Neural cell (in vitro differentiated cells): ENCODE results near the gene CYP46A1. TPM values are rescaled to one million over a fixed set of nuclear protein-coding genes. Genes with fewer than 3 reads are reported as not detected.

Experiments used
- H2AFZ ChIP-seq: fragments of 200-600, 300-800 bp; sonication (generic), shearing (Covaris generic); 2 replicates; pipeline ENCODE4 v1.6.0; 2014; ENCODE audit warnings: low read depth, mild to moderate bottlenecking, antibody characterized with exemption, low read length, moderate library complexity
- H3F3A ChIP-seq: fragments of 200-600 bp; shearing (Covaris generic); 2 replicates; pipeline ENCODE4 v1.6.1; 2016; ENCODE audit warnings: mild to moderate bottlenecking, moderate library complexity, mixed read lengths, antibody characterized with exemption, low read length; ENCODE audit not compliant: insufficient read depth, poor library complexity, severe bottlenecking
- H3K27ac ChIP-seq: fragments of 200-600, 300-800 bp; sonication (generic), shearing (Covaris generic); 2 replicates; pipeline ENCODE4 v1.5.1; 2014; ENCODE audit warnings: mild to moderate bottlenecking, low read length, moderate library complexity
- H3K27me3 ChIP-seq: fragments of 300-800, 200-600 bp; sonication (generic), shearing (Covaris generic); 2 replicates; pipeline ENCODE4 v1.6.0; 2014; ENCODE audit warnings: mild to moderate bottlenecking, low read depth, low read length, moderate library complexity; ENCODE audit not compliant: insufficient read depth
- H3K36me3 ChIP-seq: fragments of 300-800, 200-600 bp; sonication (generic), shearing (Covaris generic); 2 replicates; pipeline ENCODE4 v1.5.1; 2014; ENCODE audit warnings: mild to moderate bottlenecking, antibody characterized with exemption, low read length, moderate library complexity; ENCODE audit not compliant: insufficient read depth
- H3K4me2 ChIP-seq: fragments of 300-800, 200-600 bp; sonication (generic), shearing (Covaris generic); 2 replicates; pipeline ENCODE4 v1.6.0; 2014; ENCODE audit warnings: mild to moderate bottlenecking, low read length
- H3K4me3 ChIP-seq: fragments of 300-800, 200-600 bp; sonication (generic), shearing (Covaris generic); 2 replicates; pipeline ENCODE4 v1.5.1; 2014; ENCODE audit warnings: mild to moderate bottlenecking, low read length, moderate library complexity
- H3K79me2 ChIP-seq: fragments of 200-600 bp; shearing (Covaris generic); replicated peaks from 2 replicates; pipeline ENCODE4 v1.6.0; 2014; ENCODE audit warnings: mild to moderate bottlenecking, low read length, moderate library complexity; ENCODE audit not compliant: insufficient read depth
- H3K9ac ChIP-seq: fragments of 300-800, 200-600 bp; sonication (generic), shearing (Covaris generic); 2 replicates; pipeline ENCODE4 v1.6.1; 2016; ENCODE audit warnings: mild to moderate bottlenecking, low read length, mixed read lengths
- H3K9me2 ChIP-seq: fragments of 200-600 bp; shearing (Covaris generic); 2 replicates; pipeline ENCODE4 v1.6.1; 2016; ENCODE audit warnings: mild to moderate bottlenecking, low read length, mixed read lengths; ENCODE audit not compliant: insufficient read depth
- H3K9me3 ChIP-seq: fragments of 200-600, 300-800 bp; sonication (generic), shearing (Covaris generic); 2 replicates; pipeline ENCODE4 v1.6.1; 2016; ENCODE audit warnings: mild to moderate bottlenecking, mixed run types, low read length, moderate library complexity, mixed read lengths
- H4K20me1 ChIP-seq: fragments of 200-600 bp; shearing (Covaris generic); 2 replicates; pipeline ENCODE4 v1.6.1; 2016; ENCODE audit warnings: mild to moderate bottlenecking, mixed run types; ENCODE audit not compliant: insufficient read depth
- CTCF ChIP-seq: fragments of 450-650 bp; IDR thresholded peaks from 2 replicates; pipeline ENCODE4 v1.5.1; 2014; ENCODE audit warnings: antibody characterized with exemption, mild to moderate bottlenecking, moderate library complexity; ENCODE audit not compliant: poor library complexity, severe bottlenecking
- EP300 ChIP-seq: fragments of 450-650 bp; conservative IDR thresholded peaks from 2 replicates; pipeline ENCODE4 v1.6.1; 2014; ENCODE audit warnings: antibody characterized with exemption, mild to moderate bottlenecking, moderate library complexity; ENCODE audit not compliant: poor library complexity, severe bottlenecking
- EZH2 ChIP-seq: fragments of 200-600, 300-800 bp; shearing (Covaris generic), sonication (generic); IDR thresholded peaks from 2 replicates; pipeline ENCODE4 v1.6.1; 2014; ENCODE audit warnings: antibody characterized with exemption, low read length, borderline replicate concordance, mild to moderate bottlenecking; ENCODE audit not compliant: insufficient read depth, poor library complexity, severe bottlenecking
- MXI1 ChIP-seq: fragments of 450-650 bp; conservative IDR thresholded peaks from 2 replicates; pipeline ENCODE4 v1.6.1; 2014; ENCODE audit warnings: antibody characterized with exemption, mild to moderate bottlenecking; ENCODE audit not compliant: poor library complexity, severe bottlenecking
- POLR2AphosphoS5 ChIP-seq: IDR thresholded peaks from 2 replicates; pipeline ENCODE4 v1.6.1; 2012
- RAD21 ChIP-seq: fragments of 450-650 bp; conservative IDR thresholded peaks from 2 replicates; pipeline ENCODE4 v1.6.1; 2014; ENCODE audit warnings: antibody characterized with exemption, mild to moderate bottlenecking, moderate library complexity
- REST ChIP-seq: IDR thresholded peaks from 2 replicates; pipeline ENCODE4 v1.6.1; 2012; ENCODE audit warnings: borderline replicate concordance
- SMC3 ChIP-seq: fragments of 450-650 bp; conservative IDR thresholded peaks from 2 replicates; pipeline ENCODE4 v1.6.1; 2014; ENCODE audit warnings: antibody characterized with exemption, mild to moderate bottlenecking, moderate library complexity; ENCODE audit not compliant: poor library complexity
- TAF1 ChIP-seq: IDR thresholded peaks from 2 replicates; pipeline ENCODE4 v1.6.1; 2012; ENCODE audit warnings: low read depth
- polyA plus RNA-seq: library from polyadenylated mRNA; depleted of rRNA; stranded (reverse); fragments of >200 nt; gene quantifications from 2 replicates; pipeline ENCODE4 v1.2.3, GENCODE V29; 2014

The CYP46A1 gene
- polyA plus RNA-seq, 1 donor from 2014 or later = 5.4 TPM

- no peak overlapping the region for H2AFZ ChIP-seq
- no peak overlapping the region for H3K27ac ChIP-seq
- H4K20me1 ChIP-seq = no peaks in the 10 kb centered on the region
- no peaks in the 10 kb centered on the region for H3K36me3 ChIP-seq
- no peaks in the 10 kb centered on the region for H3K27me3 ChIP-seq
- H3K9me2 ChIP-seq = no peaks in the 10 kb centered on the region
- H3F3A ChIP-seq = no peaks in the 10 kb centered on the region
- no peak overlapping the region for H3K9ac ChIP-seq
- no peaks in the 10 kb centered on the region for H3K9me3 ChIP-seq
- H3K4me3 ChIP-seq = no peak overlapping the region
- H3K79me2 ChIP-seq = no peaks in the 10 kb centered on the region
- TF ChIP-seq CTCF = no peak
- TF ChIP-seq SMC3 = no peak
- no peak for TF ChIP-seq REST
- no peak for TF ChIP-seq EP300
- no peak for TF ChIP-seq MXI1
- no peak for TF ChIP-seq RAD21
- no peak for TF ChIP-seq POLR2AphosphoS5
- TF ChIP-seq EZH2 = no peak
- no peak for TF ChIP-seq TAF1
- H3K4me2 ChIP-seq = no peak overlapping the region
Measured at GRCh38 chr14:99722741-99723140, 38.6 kb downstream of the CYP46A1 start.

- no peaks in the 10 kb centered on the region for H3K9me2 ChIP-seq
- no peak overlapping the region for H3K4me2 ChIP-seq
- no peaks in the 10 kb centered on the region for H3K9me3 ChIP-seq
- no peaks in the 10 kb centered on the region for H3K36me3 ChIP-seq
- no peak overlapping the region for H3K4me3 ChIP-seq
- H3K9ac ChIP-seq = no peak overlapping the region
- TF ChIP-seq POLR2AphosphoS5 = no peak
- no peak for TF ChIP-seq EZH2
- TF ChIP-seq CTCF = no peak
- TF ChIP-seq SMC3 = no peak
- no peak for TF ChIP-seq REST
- TF ChIP-seq EP300 = no peak
- no peak for TF ChIP-seq MXI1
- TF ChIP-seq TAF1 = no peak
- no peak for TF ChIP-seq RAD21
- H3K27me3 ChIP-seq = no peaks in the 10 kb centered on the region
- no peaks in the 10 kb centered on the region for H3K79me2 ChIP-seq
- no peaks in the 10 kb centered on the region for H4K20me1 ChIP-seq
- H2AFZ ChIP-seq = no peak overlapping the region
- no peaks in the 10 kb centered on the region for H3F3A ChIP-seq
- no peak overlapping the region for H3K27ac ChIP-seq
Measured at GRCh38 chr14:99724196-99724891, 40.2 kb downstream of the CYP46A1 start.
